ENCODE measurements around the gene SEMA4D.
"Not testable (repeated sequence)": the region's sequence is repeated elsewhere in the genome, so short reads cannot be mapped to it uniquely, and the experiment has no call there.

Gene SEMA4D

DNA sequence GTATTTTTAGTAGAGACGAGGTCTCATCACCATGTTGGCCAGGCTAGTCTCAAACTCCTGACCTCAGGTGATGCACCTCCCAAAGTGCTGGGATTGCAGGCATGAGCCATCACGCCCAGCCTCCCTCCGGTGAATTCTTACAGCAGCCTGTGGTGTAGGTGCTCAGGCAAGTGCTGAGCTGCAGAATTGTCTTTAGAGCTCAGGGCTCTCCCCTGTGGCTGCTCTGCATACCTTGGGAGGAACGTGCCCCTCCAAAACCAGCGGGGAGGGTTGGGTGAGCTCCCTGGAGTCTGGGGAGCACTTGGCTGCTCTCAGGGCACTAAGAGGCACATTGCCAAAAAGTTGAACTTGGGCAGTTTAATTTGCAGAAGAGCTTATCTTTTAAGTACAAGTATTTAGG, 150.3 kb downstream of the SEMA4D start:
- no peak for DNase-seq

- no peak for DNase-seq
These were observed 151.2 kb downstream of the SEMA4D start for GRCh38 chr9:89346696-89347095.

GRCh38 chr9:89345476-89345875, 152.4 kb downstream of the SEMA4D start:
- DNase-seq, result no peak

DNA sequence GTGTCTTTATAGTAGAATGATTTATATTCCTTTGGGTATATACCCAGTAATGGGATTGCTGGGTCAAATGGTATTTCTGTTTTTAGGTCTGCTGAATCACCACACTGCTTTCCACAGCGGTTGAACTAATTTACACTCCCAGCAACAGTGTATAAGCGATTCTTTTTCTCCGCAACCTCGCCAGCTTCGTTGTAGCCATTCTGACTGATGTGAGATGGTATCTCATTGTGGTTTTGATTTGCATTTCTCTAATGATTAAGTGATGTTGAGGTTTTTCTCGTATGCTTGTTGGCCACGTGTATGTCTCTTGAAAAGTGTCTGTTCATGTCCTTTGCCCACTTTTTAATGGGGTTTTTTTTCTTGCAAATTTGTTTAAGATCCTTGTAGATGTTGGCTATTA, 154.1 kb downstream of the SEMA4D start:
- not testable (repeated sequence) for DNase-seq

DNA sequence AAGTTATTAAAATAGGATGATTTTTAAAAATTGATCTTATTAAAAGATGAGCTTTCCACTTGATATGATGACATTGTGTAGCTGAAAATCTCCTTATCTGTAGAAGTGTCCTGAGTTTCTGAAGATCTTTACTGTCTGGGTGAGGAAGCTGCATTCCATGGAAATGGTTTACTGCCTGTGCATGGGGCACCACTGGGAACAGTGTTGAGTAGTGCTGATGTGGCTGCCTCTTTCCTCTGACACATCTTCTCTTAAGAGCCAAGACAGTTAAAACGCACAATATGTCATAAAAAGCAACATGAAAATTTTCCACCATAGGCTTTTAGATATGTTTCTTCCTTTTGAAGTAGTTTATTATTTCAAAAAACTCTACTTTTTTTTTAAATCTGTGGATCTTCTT, 155.0 kb downstream of the SEMA4D start:
- no peak for DNase-seq

DNA sequence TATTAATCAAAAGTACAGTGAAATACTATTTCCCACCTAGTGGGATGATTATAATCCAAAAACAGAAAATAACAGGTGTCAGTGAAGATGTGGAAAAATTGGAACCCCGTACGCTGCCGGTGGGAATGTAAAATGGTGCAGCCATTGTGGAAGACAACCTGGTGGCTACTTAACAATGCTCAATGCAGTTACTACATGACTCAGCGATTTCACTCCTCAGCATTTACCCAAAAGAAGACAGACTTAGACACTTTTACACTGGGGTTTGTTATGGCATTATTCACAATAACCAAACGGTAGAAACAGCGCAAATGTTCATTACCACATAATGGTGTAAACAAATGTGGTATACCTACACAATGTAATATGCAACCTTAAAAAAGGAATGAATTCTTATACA, 155.7 kb downstream of the SEMA4D start:
- no peak for DNase-seq

- no peak for DNase-seq
These were observed 157.6 kb downstream of the SEMA4D start for GRCh38 chr9:89340332-89340731.

- no peak for DNase-seq
These were observed 158.1 kb downstream of the SEMA4D start for GRCh38 chr9:89339807-89340206.

DNA sequence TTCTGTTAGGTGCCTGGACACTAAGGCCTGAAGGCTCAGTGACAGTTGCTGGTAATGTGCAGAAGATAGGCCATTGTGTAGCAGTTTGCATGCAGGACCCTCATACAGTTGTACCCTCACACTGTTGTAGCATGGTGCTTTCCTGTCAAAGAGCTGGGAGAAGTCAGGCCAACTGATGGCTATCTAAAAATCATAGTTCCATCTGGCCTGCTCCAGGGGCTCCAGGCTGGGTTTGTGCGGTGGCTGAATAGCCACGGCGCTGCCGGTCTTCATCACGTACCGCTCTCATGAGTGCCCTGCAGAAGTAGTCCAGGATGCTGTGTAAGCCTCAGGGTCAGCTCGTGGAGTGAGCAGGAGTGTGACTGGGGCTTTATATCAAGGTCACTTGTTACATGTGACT, 167.4 kb downstream of the SEMA4D start:
- no peak for DNase-seq

- DNase-seq, result no peak
These were observed 168.0 kb downstream of the SEMA4D start for GRCh38 chr9:89329917-89330316.

GRCh38 chr9:89328064-89328463, 169.8 kb downstream of the SEMA4D start:
- no peak for DNase-seq

DNA sequence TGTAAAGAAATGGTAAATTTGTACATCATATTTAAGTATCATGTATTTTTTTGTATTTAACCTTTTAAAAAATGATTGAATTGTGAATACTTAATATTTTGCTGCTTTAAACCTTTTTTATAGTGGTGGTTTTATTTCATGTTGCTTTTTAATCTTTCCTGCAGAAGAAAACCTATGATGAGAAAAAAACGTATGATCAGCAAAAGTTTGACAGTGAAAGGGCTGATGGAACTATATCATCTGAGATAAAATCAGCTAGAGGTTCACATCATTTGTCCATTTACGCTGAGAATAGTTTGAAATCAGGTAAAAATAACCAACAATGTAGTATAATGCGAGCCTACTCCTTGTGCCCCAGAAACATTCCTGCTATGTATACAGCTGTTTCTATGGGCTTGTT, 172.2 kb downstream of the SEMA4D start:
- no peak for DNase-seq

DNA sequence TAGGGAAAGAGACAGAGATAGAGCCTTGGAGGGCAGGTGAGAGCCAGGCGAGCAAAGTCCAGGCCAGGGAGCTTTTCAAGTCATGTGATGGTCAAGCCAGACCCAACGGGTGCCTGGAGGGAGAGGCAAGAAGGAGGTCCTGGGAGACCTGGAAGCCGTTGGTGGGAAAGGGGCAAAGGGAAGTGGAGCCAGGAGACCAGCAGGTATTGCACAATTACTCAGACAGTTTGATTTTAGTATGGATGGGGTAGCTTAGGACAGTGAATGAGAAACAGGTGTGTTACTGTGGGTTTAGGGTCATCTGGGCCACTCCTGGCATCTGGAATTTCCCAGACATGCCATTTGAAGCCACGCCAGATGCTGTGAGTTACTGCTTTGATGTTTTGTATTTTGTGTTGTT, 174.5 kb downstream of the SEMA4D start:
- DNase-seq, result no peak

GRCh38 chr9:89319015-89319905, 178.7 kb downstream of the SEMA4D start:
- no peak for DNase-seq

DNA sequence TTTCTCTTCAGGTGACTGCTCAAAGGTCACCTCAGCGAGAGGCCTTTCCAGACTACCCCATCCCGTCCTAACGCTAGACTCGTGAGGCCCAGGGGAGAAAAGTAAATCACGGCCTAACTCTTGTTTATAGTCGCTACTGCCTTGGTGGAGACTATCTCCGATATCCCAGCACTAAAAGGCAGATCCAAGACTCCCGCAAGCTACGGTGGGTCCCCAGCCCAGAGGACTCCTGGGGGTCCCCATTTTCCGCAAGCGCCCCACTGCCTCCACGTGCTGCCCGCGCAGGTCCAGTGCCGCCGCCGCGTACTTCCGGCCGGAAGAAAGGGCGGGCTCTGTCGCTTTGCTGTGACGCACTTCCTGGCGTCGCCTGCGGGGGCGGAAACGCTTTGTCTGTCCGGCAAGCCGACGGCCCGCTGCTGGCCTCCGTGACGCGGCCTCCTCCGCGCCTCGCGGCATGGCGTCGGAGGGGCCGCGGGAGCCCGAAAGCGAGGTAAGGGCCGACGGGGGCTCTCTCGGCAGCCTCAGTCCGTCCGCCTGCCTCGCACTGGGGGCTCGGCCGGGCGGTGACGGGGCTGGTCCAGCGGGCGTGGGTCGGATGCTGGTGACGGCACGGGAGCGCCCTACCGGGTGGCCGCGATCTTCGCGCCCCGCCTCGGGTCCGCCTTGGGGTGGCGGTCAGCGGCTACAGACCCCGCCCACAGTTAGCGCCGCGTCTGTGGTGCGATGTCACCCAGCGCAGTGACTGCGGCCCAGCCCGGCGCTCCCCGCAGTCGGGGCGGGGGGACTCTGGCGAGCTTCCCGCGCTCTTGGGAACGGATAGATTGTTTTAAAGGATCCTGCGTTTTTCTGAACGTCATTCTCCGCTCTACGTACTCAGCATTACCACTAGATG, 179.5 kb downstream of the SEMA4D start, which contains the start of gene SECISBP2:
Gene SECISBP2, plus strand, starts transcription at position 378 of the 892 bp plus-strand sequence. Its CDS starts 77 bp downstream, at position 455.
- peak; percentile 91 for DNase-seq

DNA sequence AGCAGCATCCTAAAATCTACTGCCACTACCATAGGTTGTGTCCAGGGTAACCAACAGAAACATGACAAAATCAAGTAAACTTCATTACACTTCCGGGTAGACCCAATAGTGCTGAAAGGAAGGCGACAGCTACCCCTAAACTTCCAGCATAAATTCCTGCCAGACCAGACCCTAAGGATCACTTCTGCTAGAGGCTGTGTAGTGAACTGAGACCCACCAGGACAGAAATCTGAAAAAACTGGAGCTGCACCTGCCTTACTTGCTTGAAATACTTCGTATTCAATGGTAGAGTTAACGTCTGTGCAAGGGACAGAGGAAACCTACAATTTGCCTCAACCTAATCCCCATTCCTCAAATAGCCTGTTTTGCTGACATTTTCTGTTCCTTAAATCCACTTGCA, 180.6 kb downstream of the SEMA4D start:
- DNase-seq, result no peak

DNA sequence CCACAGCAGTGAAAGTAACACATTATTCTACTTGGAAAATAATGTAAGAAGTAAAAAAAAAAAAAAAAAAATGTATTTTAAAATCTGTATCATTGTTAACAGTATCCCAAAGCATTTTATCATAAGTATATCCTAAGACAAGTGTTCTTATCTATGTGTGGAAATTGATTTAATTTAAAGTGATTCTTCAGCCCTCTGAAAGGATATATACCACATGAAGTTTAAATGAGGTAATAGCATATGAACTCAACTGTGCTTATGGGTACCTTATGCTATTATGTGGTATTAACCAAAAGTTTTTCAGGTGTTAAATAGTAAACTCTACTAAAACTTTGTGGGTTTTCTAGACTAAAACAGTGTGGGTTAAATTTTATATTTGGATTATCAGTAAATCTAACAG, 182.4 kb downstream of the SEMA4D start:
- no peak for DNase-seq

GRCh38 chr9:89314955-89315354, 183.0 kb downstream of the SEMA4D start:
- DNase-seq, result no peak

GRCh38 chr9:89313842-89314241, 184.1 kb downstream of the SEMA4D start:
- no peak for DNase-seq

DNA sequence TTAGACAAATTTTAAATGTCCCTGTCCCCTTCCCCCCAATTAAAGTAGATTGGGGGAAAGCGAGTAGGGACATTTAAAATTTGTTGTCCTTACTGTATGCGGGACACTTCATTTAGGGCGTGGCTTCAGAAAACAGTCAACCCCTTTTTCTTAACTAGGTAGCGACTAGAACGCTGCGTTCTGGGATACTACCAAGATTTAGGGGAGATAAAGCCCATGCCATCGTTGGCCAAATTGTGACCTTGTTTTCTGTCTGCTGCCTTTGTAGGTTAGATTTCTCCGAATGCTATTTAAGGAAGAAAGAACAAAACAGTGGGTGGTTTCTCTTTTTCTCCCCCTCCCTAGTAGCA, 185.7 kb downstream of the SEMA4D start:
- no peak for DNase-seq

DNA sequence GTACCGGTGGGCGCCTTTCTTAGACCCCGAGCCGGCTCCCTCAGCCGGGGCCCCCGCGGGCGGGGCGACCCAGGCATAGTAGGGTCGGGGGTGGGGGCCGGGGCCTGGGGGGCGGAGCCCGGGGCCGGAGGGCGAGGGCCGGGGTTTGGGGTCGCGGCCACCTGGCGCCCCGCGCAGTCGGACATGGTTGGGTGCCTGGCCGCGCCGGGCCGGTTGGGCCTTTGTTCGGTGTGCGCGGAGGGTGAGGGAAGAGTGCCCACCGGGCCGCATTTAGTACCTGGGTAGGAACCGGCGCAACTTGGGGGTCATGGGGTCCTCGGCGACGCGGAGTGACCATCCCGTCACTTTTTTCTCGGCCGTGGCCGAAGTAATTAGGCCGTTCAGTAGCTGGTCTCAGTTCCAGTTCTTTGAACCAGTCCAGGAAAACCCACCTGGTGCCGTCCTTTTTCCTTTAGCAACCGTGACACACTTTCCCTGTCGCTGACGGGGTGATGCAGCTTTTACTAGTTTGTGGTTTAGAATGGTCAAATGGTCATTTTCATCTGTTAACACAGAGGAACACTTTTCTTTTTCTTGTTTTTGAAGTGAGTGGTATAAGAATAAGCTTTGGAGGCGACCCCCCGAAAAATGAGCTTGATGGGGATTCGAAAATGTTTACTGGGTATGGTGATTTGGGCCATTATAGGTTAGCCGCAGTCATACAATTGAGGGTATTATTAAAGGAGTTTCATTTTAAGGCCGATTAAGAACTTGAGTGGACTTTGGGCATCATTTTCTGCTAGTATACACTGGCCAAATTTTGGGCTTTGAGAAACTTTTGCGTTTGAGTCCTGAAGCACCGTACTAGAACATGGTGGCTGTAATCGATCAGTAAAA, 186.3 kb downstream of the SEMA4D start:
- DNase-seq, result no peak

Measured in NCI-H345 (cell line).